ENCODE data around the gene RALGPS2. TPM values are rescaled to one million over a fixed set of nuclear protein-coding genes. Genes with fewer than 3 reads are reported as not detected.

RALGPS2 gene
- total and polyA plus RNA-seq, 10 donors: 25.6 to 118 (median 77.2) TPM

DNA sequence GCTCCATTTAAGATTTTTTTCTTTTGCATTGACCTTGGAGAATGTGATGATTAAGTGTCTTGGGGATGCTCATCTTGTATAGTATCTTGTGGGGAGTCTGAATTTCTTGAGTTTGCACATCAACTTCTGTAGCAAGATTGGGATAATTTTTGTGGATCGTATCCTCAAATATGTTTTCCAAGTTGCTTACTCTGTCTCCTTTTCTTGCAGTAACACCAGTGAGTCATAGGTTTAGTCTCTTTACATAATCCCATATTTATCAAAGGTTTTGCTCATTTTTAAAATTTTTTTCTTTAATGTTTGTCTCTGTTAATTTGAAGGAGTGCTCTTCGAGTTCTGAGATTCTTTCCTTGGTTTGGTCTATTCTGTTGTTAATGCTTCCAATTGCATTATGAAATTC, 187.6 kb downstream of the RALGPS2 start:
- H3K9me3 ChIP-seq: peaks cover 0 to 10% (median 0%) of the 10 kb centered on the region in 8 donors
- no peaks in the 10 kb centered on the region for H3K27me3 ChIP-seq (replicated peaks in 1 of 7)
- intact Hi-C loops (cut with DNase I; ENCODE audit: low total_unique reads): no loop called here
- no peak for DNase-seq
- H3K36me3 ChIP-seq: peaks cover 0 to 91% (median 28%) of the 10 kb centered on the region in 6 donors
- no peak overlapping the region for H3K27ac ChIP-seq
- no peak overlapping the region for H3K4me3 ChIP-seq
- H3K4me1 ChIP-seq: no peaks in the 10 kb centered on the region
- TF ChIP-seq CTCF (IDR thresholded peaks at IDR 0.05 in 8 of 11, conservative IDR thresholded peaks at IDR 0.05 in 3 of 11) (no peak), POLR2A (IDR thresholded peaks at IDR 0.05) (no peak), POLR2AphosphoS5 (IDR thresholded peaks at IDR 0.05) (no peak)
- 91 to 98% (median 96%) methylated on average over 2 of the region's 2 CpGs for WGBS, 5 donors

DNA sequence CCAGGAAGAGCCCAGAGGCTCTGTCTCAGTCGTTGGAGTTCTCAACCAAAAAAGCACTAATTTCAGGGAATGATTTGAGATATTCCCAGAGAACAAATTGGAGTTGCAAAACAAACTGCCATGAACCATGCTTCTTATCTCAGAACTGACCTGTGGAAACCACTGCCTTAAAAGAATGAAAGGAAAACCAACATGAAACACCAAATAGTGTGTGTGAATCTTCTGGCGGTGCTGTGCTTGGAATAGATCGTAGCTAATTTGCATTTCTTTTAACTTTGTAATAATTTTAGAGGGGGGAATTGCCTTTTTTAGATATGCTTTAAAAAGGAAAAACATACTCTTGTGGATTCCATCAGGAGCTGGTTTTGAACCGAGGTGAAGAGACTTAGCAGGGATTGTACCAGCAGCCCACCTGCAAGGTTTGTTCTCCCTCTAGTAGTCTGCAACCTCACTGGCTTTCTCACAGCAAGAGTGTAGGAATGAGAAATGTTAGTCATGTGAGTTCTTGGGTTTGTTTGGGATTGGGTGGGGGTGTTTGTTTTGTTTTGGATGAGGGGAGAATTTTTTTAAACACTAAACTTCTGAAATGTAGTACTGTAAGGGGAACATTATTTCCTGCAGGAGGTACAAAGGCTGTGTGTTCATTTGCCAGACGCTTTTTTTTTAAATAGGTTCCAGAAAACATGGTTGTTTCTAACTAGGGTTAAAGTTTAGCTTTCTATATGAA, 191.6 kb downstream of the RALGPS2 start:
- H3K36me3 ChIP-seq: peaks cover 0 to 59% (median 20%) of the 10 kb centered on the region in 6 donors
- H3K4me3 ChIP-seq: no peak overlapping the region
- H3K27ac ChIP-seq: no peak overlapping the region
- 75 to 83% (median 80%) methylated on average over 5 of the region's 5 CpGs for WGBS, 5 donors
- intact Hi-C loops (cut with DNase I; ENCODE audit: low total_unique reads): no loop called here
- H3K9me3 ChIP-seq: no peaks in the 10 kb centered on the region
- TF ChIP-seq POLR2A (IDR thresholded peaks at IDR 0.05): no peak
- DNase-seq: no peak
- no peaks in the 10 kb centered on the region for H3K27me3 ChIP-seq (replicated peaks in 1 of 7)
- H3K4me1 ChIP-seq: peaks cover 0 to 4% (median 0%) of the 10 kb centered on the region in 6 donors

DNA sequence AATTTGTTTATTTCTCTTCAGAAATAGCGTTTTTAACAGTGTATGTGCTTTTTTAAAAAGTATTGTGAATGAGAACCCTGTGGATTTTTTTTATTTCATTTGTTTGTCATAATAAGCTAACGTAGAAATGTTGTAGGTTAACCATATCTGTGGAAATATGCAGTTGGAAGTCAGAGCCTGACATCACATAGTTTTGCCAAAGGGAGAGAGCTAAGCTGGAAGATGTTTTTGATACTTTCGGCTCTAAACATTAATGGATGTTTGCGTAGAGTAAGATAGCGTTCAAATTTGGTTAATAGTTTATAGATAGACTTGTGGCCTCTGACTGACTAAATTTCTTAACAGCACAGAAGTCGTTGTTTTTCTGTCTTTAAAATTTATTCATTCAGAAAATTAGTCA, 193.3 kb downstream of the RALGPS2 start:
- Histone ChIP-seq H3K4me3 (no peak overlapping the region), H3K27me3 (replicated peaks in 1 of 7) (no peaks in the 10 kb centered on the region), H3K4me1 (peaks cover 0 to 4% (median 0%) of the 10 kb centered on the region in 6 donors), H3K36me3 (peaks cover 0 to 51% (median 20%) of the 10 kb centered on the region in 6 donors), H3K27ac (no peak overlapping the region), H3K9me3 (no peaks in the 10 kb centered on the region)
- intact Hi-C loops (cut with DNase I; ENCODE audit: low total_unique reads): no loop called here
- TF ChIP-seq POLR2AphosphoS5 (IDR thresholded peaks at IDR 0.05): no peak
- no peak for TF ChIP-seq CTCF (IDR thresholded peaks at IDR 0.05 in 8 of 11, conservative IDR thresholded peaks at IDR 0.05 in 3 of 11)
- TF ChIP-seq POLR2A (IDR thresholded peaks at IDR 0.05): no peak
- DNase-seq: no peak
- WGBS, 5 donors: 88 to 94% (median 93%) methylated on average over 6 of the region's 6 CpGs

DNA sequence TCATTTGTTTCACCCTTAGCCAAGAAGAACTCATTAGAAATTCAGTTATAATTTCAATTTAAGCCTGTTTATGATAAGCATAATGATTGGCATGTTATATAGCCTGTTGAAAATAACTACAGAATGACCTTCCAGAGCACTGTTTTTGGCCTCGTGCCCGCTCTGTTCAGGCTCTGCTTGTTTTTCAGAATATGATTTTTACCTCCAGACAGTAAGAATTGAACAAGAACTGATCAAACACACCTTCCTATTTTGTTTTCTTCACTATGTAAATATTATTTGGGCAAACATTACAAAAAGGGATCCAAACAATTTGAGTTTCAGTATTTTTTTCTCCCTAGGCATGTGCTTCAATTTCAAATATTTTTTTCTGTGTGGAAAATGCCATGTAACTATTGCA, 193.9 kb downstream of the RALGPS2 start:
- DNase-seq: no peak
- 72 to 83% (median 79%) methylated on average over 2 of the region's 2 CpGs for WGBS, 5 donors
- peaks cover 0 to 4% (median 0%) of the 10 kb centered on the region in 6 donors for H3K4me1 ChIP-seq
- H3K4me3 ChIP-seq: no peak overlapping the region
- TF ChIP-seq POLR2A (IDR thresholded peaks at IDR 0.05) (no peak), POLR2AphosphoS5 (IDR thresholded peaks at IDR 0.05) (no peak), CTCF (IDR thresholded peaks at IDR 0.05 in 8 of 11, conservative IDR thresholded peaks at IDR 0.05 in 3 of 11) (no peak)
- no peak overlapping the region for H3K27ac ChIP-seq
- H3K36me3 ChIP-seq: peaks cover 0 to 47% (median 16%) of the 10 kb centered on the region in 6 donors
- no peaks in the 10 kb centered on the region for H3K27me3 ChIP-seq (replicated peaks in 1 of 7)
- H3K9me3 ChIP-seq: peaks cover 0 to 4% (median under 1%) of the 10 kb centered on the region in 8 donors
- intact Hi-C loops (cut with DNase I; ENCODE audit: low total_unique reads): no loop called here

Measured in spleen (tissue), 11 donors.